Measurements from ENCODE around the gene NTMT1. TPM values are rescaled to one million over a fixed set of nuclear protein-coding genes. Genes with fewer than 3 reads are reported as not detected.
A peak's percentile ranks its signal among the peaks of the same experiment; 100 is the strongest.

The NTMT1 gene
- total RNA-seq, 3 donors from 2014 or later = 17.8 to 31.1 (median 27.4) TPM

DNA sequence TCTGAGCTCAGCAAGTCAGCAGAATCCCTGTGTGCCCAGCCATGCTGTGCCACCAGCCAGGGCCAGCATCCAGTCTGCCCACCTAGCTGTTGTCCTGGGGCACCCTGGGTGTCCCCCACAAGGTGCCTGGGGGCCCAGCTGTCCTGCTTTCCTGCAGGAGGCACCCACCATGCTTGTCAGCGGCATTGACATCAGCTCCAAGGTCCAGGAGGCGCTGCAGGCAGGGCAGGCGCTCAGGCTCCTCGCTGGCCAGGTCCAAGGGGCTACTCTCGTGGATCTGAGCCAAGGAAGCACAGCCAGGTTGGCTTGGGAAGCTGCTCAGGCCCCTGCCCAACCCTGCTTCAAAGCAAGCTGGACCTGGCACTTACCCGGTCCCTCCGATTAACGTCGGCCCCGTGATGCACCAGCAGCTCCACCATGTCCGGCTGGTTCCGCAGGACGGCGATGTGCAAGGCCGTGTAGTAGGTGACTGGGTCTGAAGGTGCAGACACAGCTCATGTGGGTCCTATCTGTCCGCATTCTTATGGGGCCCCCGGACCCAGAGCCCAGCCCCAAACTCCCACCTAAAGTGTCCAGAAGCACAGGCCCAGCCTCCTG is 13.2 kb downstream of the NTMT1 start:
- Histone ChIP-seq H3K27ac (peak overlapping the region; percentile 81 to 86), H3K9me3 (no peaks in the 10 kb centered on the region), H3K27me3 (no peaks in the 10 kb centered on the region), H3K36me3 (no peaks in the 10 kb centered on the region), H3K4me3 (no peak overlapping the region), H3K4me1 (peaks cover 3 to 16% of the 10 kb centered on the region in 2 donors)
- intact Hi-C loops (cut with DNase I; ENCODE audit: low total_unique reads) = no loop called here
- no peak for DNase-seq (ENCODE audit: low spot score in 2 of 2)
- TF ChIP-seq, protein P1, sequence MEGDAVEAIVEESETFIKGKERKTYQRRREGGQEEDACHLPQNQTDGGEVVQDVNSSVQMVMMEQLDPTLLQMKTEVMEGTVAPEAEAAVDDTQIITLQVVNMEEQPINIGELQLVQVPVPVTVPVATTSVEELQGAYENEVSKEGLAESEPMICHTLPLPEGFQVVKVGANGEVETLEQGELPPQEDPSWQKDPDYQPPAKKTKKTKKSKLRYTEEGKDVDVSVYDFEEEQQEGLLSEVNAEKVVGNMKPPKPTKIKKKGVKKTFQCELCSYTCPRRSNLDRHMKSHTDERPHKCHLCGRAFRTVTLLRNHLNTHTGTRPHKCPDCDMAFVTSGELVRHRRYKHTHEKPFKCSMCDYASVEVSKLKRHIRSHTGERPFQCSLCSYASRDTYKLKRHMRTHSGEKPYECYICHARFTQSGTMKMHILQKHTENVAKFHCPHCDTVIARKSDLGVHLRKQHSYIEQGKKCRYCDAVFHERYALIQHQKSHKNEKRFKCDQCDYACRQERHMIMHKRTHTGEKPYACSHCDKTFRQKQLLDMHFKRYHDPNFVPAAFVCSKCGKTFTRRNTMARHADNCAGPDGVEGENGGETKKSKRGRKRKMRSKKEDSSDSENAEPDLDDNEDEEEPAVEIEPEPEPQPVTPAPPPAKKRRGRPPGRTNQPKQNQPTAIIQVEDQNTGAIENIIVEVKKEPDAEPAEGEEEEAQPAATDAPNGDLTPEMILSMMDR (IDR thresholded peaks at IDR 0.05) = no peak
- TF ChIP-seq POLR2A (IDR thresholded peaks at IDR 0.05) (no peak), POLR2AphosphoS5 (IDR thresholded peaks at IDR 0.05) (no peak)

- H3K27ac ChIP-seq = peak overlapping the region; percentile 81 to 86
- intact Hi-C loops (cut with DNase I; ENCODE audit: low total_unique reads) = loop anchor here (10.0 kb wide), 1 partner anchor 145 kb away; no protein-coding TSS in a partner anchor
- no peaks in the 10 kb centered on the region for H3K36me3 ChIP-seq
Observed at GRCh38 chr9:129639756-129640085, 13.8 kb downstream of the NTMT1 start.

DNA sequence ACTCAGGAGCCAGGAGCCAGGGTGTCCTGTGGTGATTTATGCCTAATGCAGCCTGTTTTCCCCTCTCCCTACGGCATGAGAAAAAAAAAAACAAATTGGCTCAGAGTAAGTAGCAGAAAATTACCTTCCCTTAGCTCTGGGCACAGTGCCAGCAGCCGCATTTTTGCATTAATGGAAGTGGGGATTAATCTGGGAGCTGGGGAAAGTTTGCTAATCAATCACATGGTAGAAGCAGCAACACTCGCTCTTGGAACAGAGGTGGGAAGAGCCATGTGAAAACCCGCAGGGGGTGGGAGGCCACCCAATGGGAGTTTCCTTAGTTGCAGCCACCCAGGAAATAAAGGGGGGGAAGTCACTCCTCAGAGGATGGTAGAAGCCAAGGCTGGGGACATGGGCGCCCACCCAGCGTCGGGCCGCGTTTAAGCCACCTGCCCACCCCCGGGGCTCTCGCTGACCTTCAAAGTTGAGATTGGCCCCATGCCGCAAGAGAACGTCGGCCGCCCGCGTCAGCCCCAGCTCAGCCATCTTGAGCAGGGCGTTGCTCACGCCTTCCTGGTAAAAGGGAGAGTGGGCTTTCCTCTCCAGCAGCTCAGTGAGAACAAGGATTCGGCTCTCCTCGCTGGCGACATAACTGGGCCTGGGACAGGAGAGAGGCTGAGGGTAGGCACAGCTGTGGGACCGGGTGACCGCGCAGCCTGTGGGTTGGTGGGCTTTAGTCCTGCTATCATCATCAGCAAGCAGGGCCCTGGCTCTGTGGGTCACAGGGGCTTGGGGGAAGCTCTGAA is 14.3 kb downstream of the NTMT1 start:
- H3K27ac ChIP-seq = peak overlapping the region; percentile 81 to 86
- peaks cover 3 to 16% of the 10 kb centered on the region in 2 donors for H3K4me1 ChIP-seq
- peak overlapping the region; percentile 90 to 94 (median 92) for H3K4me3 ChIP-seq
- no peaks in the 10 kb centered on the region for H3K27me3 ChIP-seq
- TF ChIP-seq POLR2A (IDR thresholded peaks at IDR 0.05) (no peak), POLR2AphosphoS5 (IDR thresholded peaks at IDR 0.05) (no peak)
- TF ChIP-seq, protein P1 (IDR thresholded peaks at IDR 0.05) = no peak
- H3K36me3 ChIP-seq = no peaks in the 10 kb centered on the region
- no peak for DNase-seq (ENCODE audit: low spot score in 2 of 2)
- H3K9me3 ChIP-seq = no peaks in the 10 kb centered on the region
- intact Hi-C loops (cut with DNase I; ENCODE audit: low total_unique reads) = loop anchor here (10.0 kb wide), 1 partner anchor 145 kb away; no protein-coding TSS in a partner anchor

More at GRCh38 chr9:129639756-129640085, 13.8 kb downstream of the NTMT1 start:
- Histone ChIP-seq H3K27me3 (no peaks in the 10 kb centered on the region), H3K4me1 (peaks cover 3 to 16% of the 10 kb centered on the region in 2 donors), H3K4me3 (peak overlapping the region in 2 of 3 donors; percentile 90 to 92), H3K9me3 (no peaks in the 10 kb centered on the region)
- no peak for DNase-seq (ENCODE audit: low spot score in 2 of 2)
- TF ChIP-seq, protein P1 (IDR thresholded peaks at IDR 0.05) = no peak
- TF ChIP-seq POLR2A (IDR thresholded peaks at IDR 0.05) = no peak
- no peak for TF ChIP-seq POLR2AphosphoS5 (IDR thresholded peaks at IDR 0.05)

GRCh38 chr9:129640871-129641749 is 15.1 kb downstream of the NTMT1 start:
- Histone ChIP-seq H3K4me3 (peak overlapping the region; percentile 90 to 94 (median 92)), H3K27ac (peak overlapping the region; percentile 86 to 92), H3K27me3 (no peaks in the 10 kb centered on the region), H3K36me3 (no peaks in the 10 kb centered on the region), H3K4me1 (peaks cover 3 to 16% of the 10 kb centered on the region in 2 donors), H3K9me3 (no peaks in the 10 kb centered on the region)
- TF ChIP-seq POLR2AphosphoS5 (IDR thresholded peaks at IDR 0.05) = no peak
- TF ChIP-seq, protein P1 (IDR thresholded peaks at IDR 0.05) = no peak
- no peak for TF ChIP-seq POLR2A (IDR thresholded peaks at IDR 0.05)
- DNase-seq (ENCODE audit: low spot score in 2 of 2) = no peak
- intact Hi-C loops (cut with DNase I; ENCODE audit: low total_unique reads) = loop anchor here (10.0 kb wide), 1 partner anchor 144 kb away; no protein-coding TSS in a partner anchor
